WTC11 (cell line): ENCODE measurements around the gene TPRG1L. TPM values are rescaled to one million over a fixed set of nuclear protein-coding genes. Genes with fewer than 3 reads are reported as not detected.

Experiments used
- ATAC-seq: fragments of 200-7000 bp; cut with Tn5 transposase; 2 replicates; pipeline ENCODE4 v1.10.0; 2021; ENCODE audit warnings: mild to moderate bottlenecking, moderate library complexity
- CTCF ChIA-PET: fragments of 300-600 bp; sonication (Branson Sonifier 250); formaldehyde crosslinking; loops from one replicate; lab custom pipeline; 2021; ENCODE audit warnings: antibody characterized with exemption; lab: Charles Lee
- POLR2A ChIA-PET: fragments of 350-600 bp; sonication (Branson Sonifier 250); formaldehyde crosslinking; loops from one replicate; lab custom pipeline; 2021; ENCODE audit warnings: antibody characterized with exemption; lab: Charles Lee
- DNase-seq: peaks from one replicate; pipeline ENCODE4 v3.0.0; 2021; ENCODE audit warnings: low spot score
- H3K27ac Mint-ChIP-seq: 2 replicates; pipeline ENCODE4 v1.8.0; 2021; ENCODE audit warnings: mixed read lengths
- H3K27me3 Mint-ChIP-seq: 2 replicates; pipeline ENCODE4 v1.8.0; 2021; ENCODE audit warnings: low read depth, mild to moderate bottlenecking, moderate library complexity, mixed read lengths
- H3K36me3 Mint-ChIP-seq: 2 replicates; pipeline ENCODE4 v1.8.0; 2021; ENCODE audit warnings: mixed read lengths
- H3K4me1 Mint-ChIP-seq: 2 replicates; pipeline ENCODE4 v1.8.0; 2022; ENCODE audit warnings: mixed read lengths
- H3K4me3 Mint-ChIP-seq: 2 replicates; pipeline ENCODE4 v1.8.0; 2021; ENCODE audit warnings: mild to moderate bottlenecking, moderate library complexity, mixed read lengths
- H3K9me3 Mint-ChIP-seq: 2 replicates; pipeline ENCODE4 v1.8.0; 2021; ENCODE audit warnings: mixed read lengths
- ATF6 ChIP-seq: sonication (generic); formaldehyde crosslinking; IDR thresholded peaks from 2 replicates; pipeline ENCODE4 v1.8.1; 2023; ENCODE audit warnings: mild to moderate bottlenecking, missing genetic modification reagents
- ELF4 ChIP-seq: sonication (generic); formaldehyde crosslinking; IDR thresholded peaks from 2 replicates; pipeline ENCODE4 v1.8.1; 2022; ENCODE audit warnings: low read depth, mild to moderate bottlenecking, moderate library complexity, missing genetic modification reagents
- FOXK1 ChIP-seq: sonication (generic); formaldehyde crosslinking; IDR thresholded peaks from 2 replicates; pipeline ENCODE4 v1.8.0; 2022; ENCODE audit warnings: mild to moderate bottlenecking, moderate library complexity, missing genetic modification reagents
- HMGXB4 ChIP-seq: sonication (generic); formaldehyde crosslinking; IDR thresholded peaks from 2 replicates; pipeline ENCODE4 v1.8.1; 2023; ENCODE audit warnings: mild to moderate bottlenecking, moderate library complexity, missing genetic modification reagents
- NR2C2 ChIP-seq: sonication (generic); formaldehyde crosslinking; IDR thresholded peaks from 2 replicates; pipeline ENCODE4 v1.8.0; 2022; ENCODE audit warnings: mild to moderate bottlenecking, missing genetic modification reagents
- RORB ChIP-seq: fragments of 250-450 bp; sonication (Bioruptor Pico); IDR thresholded peaks from 2 replicates; pipeline ENCODE4 v1.9.0; 2021; ENCODE audit warnings: mild to moderate bottlenecking
- SOX15 ChIP-seq: fragments of 250-450 bp; sonication (Bioruptor Pico); IDR thresholded peaks from 2 replicates; pipeline ENCODE4 v1.9.0; 2021; ENCODE audit warnings: mild to moderate bottlenecking
- USF2 ChIP-seq: sonication (generic); formaldehyde crosslinking; IDR thresholded peaks from 2 replicates; pipeline ENCODE4 v1.8.1; 2023; ENCODE audit warnings: mild to moderate bottlenecking, missing genetic modification reagents, moderate library complexity
- ZMAT4 ChIP-seq: fragments of 250-450 bp; sonication (Bioruptor Pico); IDR thresholded peaks from 2 replicates; pipeline ENCODE4 v1.9.0; 2021; ENCODE audit warnings: mild to moderate bottlenecking
- ZNF121 ChIP-seq: sonication (generic); formaldehyde crosslinking; IDR thresholded peaks from 2 replicates; pipeline ENCODE4 v1.8.0; 2023; ENCODE audit warnings: missing genetic modification reagents
- ZNF317 ChIP-seq: sonication (generic); formaldehyde crosslinking; IDR thresholded peaks from 2 replicates; pipeline ENCODE4 v1.8.1; 2023; ENCODE audit warnings: low read depth, mild to moderate bottlenecking, moderate library complexity, missing genetic modification reagents, borderline replicate concordance
- total RNA-seq: library from RNA; stranded (reverse); gene quantifications from 3 replicates; pipeline ENCODE4 v1.2.3, GENCODE V29; 2021
- TF ChIP-seq, protein P1 (sequence below): fragments of 200-600 bp; IDR thresholded peaks from 2 replicates; pipeline ENCODE4 v1.8.0; 2022; ENCODE audit warnings: antibody characterized with exemption
- TF ChIP-seq, protein P2 (sequence below): fragments of 250-450 bp; sonication (Bioruptor Pico); conservative IDR thresholded peaks from 2 replicates; pipeline ENCODE4 v1.9.0; 2021; ENCODE audit warnings: mild to moderate bottlenecking
- TF ChIP-seq, protein P3 (sequence below): fragments of 250-450 bp; sonication (Bioruptor Pico); IDR thresholded peaks from 2 replicates; pipeline ENCODE4 v1.9.0; 2021; ENCODE audit warnings: moderate library complexity, mild to moderate bottlenecking, inconsistent platforms, borderline replicate concordance

TPRG1L gene
- total RNA-seq, 1 experiment from 2014 or later: 20.9 TPM

- TF ChIP-seq ZNF317 (no peak), USF2 (CRISPR knock-in tag) (no peak), RORB (no peak), ZMAT4 (CRISPR knock-in tag) (no peak), FOXK1 (no peak), NR2C2 (no peak), ZNF121 (CRISPR knock-in tag) (no peak), HMGXB4 (CRISPR knock-in tag) (no peak)
- TF ChIP-seq, protein P1, sequence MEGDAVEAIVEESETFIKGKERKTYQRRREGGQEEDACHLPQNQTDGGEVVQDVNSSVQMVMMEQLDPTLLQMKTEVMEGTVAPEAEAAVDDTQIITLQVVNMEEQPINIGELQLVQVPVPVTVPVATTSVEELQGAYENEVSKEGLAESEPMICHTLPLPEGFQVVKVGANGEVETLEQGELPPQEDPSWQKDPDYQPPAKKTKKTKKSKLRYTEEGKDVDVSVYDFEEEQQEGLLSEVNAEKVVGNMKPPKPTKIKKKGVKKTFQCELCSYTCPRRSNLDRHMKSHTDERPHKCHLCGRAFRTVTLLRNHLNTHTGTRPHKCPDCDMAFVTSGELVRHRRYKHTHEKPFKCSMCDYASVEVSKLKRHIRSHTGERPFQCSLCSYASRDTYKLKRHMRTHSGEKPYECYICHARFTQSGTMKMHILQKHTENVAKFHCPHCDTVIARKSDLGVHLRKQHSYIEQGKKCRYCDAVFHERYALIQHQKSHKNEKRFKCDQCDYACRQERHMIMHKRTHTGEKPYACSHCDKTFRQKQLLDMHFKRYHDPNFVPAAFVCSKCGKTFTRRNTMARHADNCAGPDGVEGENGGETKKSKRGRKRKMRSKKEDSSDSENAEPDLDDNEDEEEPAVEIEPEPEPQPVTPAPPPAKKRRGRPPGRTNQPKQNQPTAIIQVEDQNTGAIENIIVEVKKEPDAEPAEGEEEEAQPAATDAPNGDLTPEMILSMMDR: no peak
- TF ChIP-seq, protein P2, sequence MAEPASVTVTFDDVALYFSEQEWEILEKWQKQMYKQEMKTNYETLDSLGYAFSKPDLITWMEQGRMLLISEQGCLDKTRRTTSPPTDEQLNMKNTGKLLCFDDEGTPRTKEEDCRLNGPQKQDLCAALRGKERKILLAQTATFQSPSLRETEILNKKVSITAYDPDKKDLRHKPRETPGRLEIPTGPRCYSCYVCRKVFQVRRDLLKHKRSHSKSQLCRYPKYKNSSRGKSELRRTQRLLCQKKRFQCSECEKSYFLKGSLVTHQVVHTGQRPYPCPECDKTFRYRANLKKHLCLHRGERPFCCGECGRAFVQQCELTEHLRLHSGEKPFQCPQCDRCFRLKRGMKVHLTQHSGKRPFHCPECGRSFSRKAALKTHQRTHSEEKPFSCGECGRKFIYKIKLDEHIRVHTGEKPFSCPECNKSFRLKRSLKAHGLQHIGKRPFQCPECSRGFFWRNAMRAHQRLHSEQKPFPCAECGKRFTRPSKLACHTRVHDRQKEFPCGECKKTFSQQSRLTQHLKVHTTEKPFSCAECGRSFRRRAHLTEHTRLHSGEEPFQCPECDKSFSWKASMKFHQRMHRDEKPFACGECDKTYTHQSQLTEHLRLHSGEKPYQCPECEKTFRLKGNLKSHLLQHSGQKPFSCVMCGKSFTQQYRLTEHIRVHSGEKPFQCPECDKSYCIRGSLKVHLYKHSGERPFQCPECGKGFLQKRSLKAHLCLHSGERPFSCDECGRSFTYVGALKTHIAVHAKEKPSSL (CRISPR knock-in tag): no peak
Observed at GRCh38 chr1:3586986-3587759, 37.6 kb upstream of the TPRG1L start (continued).

DNA sequence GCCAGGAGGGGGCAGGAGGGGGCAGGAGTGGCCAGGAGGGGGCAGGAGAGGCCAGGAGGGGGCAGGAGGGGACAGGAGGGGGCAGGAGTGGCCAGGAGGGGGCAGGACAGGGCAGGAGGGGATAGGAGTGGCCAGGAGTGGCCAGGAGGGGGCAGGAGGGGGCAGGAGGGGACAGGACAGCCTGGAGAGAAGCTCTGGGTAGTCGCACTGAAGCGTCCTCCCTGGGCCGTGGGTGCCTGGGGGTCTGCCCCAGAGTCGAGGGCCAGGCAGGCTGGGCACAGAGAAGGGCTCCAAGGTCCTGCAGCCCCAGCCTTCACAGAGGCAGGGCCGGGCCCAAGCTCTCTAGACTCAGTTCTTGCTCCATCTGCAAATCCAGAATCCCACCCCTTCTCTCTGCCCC, 36.4 kb upstream of the TPRG1L start:
- CTCF ChIA-PET: interaction anchor here (0.6 to 2.5 kb wide), 12 partner anchors 10 to 1462 kb away, joined by 3 to 35 read pairs (median 3); no protein-coding TSS in a partner anchor
- TF ChIP-seq FOXK1 (no peak), SOX15 (CRISPR knock-in tag) (no peak), ATF6 (CRISPR knock-in tag) (no peak), RORB (no peak), ELF4 (CRISPR knock-in tag) (no peak)
- TF ChIP-seq, protein P3, sequence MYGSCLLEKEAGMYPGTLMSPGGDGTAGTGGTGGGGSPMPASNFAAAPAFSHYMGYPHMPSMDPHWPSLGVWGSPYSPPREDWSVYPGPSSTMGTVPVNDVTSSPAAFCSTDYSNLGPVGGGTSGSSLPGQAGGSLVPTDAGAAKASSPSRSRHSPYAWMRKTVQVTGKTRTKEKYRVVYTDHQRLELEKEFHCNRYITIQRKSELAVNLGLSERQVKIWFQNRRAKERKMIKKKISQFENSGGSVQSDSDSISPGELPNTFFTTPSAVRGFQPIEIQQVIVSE: no peak
- TF ChIP-seq, all 79 proteins: peak for 0
- ATAC-seq (no peak), DNase-seq (no peak)
- Mint-ChIP-seq H3K4me1 (0 out of 2 replicates have a peak, but pooled peaks cover 2% of the 10 kb centered on the region), H3K9me3 (no peaks in the 10 kb centered on the region), H3K36me3 (no peaks in the 10 kb centered on the region; the same call in 1 of the 2 replicates), H3K4me3 (no peak overlapping the region), H3K27ac (no peak overlapping the region), H3K27me3 (no peaks in the 10 kb centered on the region)
- POLR2A ChIA-PET: no interaction called here
